HG02973 (cell line): ENCODE data around the gene SPATA24.
"Not testable (repeated sequence)": the region's sequence is repeated elsewhere in the genome, so short reads cannot be mapped to it uniquely, and the experiment has no call there.

Source experiments
- ATAC-seq: cut with Tn5 transposase; IDR thresholded peaks from one replicate; pipeline ENCODE4 v1.9.1; 2021; ENCODE audit warnings: moderate library complexity; ENCODE audit not compliant: unreplicated experiment

The SPATA24 gene

GRCh38 chr5:139395844-139396640 lies 7.8 kb downstream of the SPATA24 start:
- no peak for ATAC-seq

- no peak for ATAC-seq
These were observed 9.0 kb downstream of the SPATA24 start, which contains the start of gene PROB1 for GRCh38 chr5:139394654-139395566. PROB1 (minus strand) TSS chr5:139395104; CDS start chr5:139395081, 23 bp downstream.

GRCh38 chr5:139394123-139394653 lies 9.7 kb downstream of the SPATA24 start:
- ATAC-seq: no peak

GRCh38 chr5:139393497-139394122 lies 10.3 kb downstream of the SPATA24 start:
- ATAC-seq: no peak

GRCh38 chr5:139392678-139393496 lies 11.0 kb downstream of the SPATA24 start:
- peak; percentile 39 for ATAC-seq

GRCh38 chr5:139392324-139392677 lies 11.6 kb downstream of the SPATA24 start:
- no peak for ATAC-seq

- ATAC-seq: peak; percentile 0
These were observed 12.1 kb downstream of the SPATA24 start for GRCh38 chr5:139391570-139392323.

- ATAC-seq: no peak
These were observed 13.0 kb downstream of the SPATA24 start for GRCh38 chr5:139390639-139391569.

- ATAC-seq: peak; percentile 35
These were observed 13.9 kb downstream of the SPATA24 start, which contains the start of gene MZB1 for GRCh38 chr5:139389701-139390638. MZB1 (minus strand) TSS chr5:139389913; CDS start chr5:139389856, 57 bp downstream.

- ATAC-seq: no peak
These were observed 15.6 kb downstream of the SPATA24 start for GRCh38 chr5:139388198-139388821.

- ATAC-seq: no peak
These were observed 16.2 kb downstream of the SPATA24 start for GRCh38 chr5:139387611-139388197.

- ATAC-seq: not testable (repeated sequence)
These were observed 16.9 kb downstream of the SPATA24 start for GRCh38 chr5:139386956-139387355.

- no peak for ATAC-seq
These were observed 17.8 kb downstream of the SPATA24 start for GRCh38 chr5:139386050-139386438.

- no peak for ATAC-seq
These were observed 18.5 kb downstream of the SPATA24 start for GRCh38 chr5:139385061-139386049.

- ATAC-seq: no peak
These were observed 19.3 kb downstream of the SPATA24 start for GRCh38 chr5:139384591-139385051.
